HG03103 (cell line): ENCODE measurements around the gene ZNF726.
"Not testable (repeated sequence)": the region's sequence is repeated elsewhere in the genome, so short reads cannot be mapped to it uniquely, and the experiment has no call there.

Source experiments
- ATAC-seq: cut with Tn5 transposase; IDR thresholded peaks from one replicate; pipeline ENCODE4 v1.9.1; 2021; ENCODE audit warnings: low read depth; ENCODE audit not compliant: unreplicated experiment

Gene ZNF726

GRCh38 chr19:23914402-23915286 is at the start of gene ZNF726:
TSS of gene ZNF726 (plus strand) at chr19:23914886. CDS start at chr19:23914995, 109 bp downstream.
- ATAC-seq, result peak; percentile 82

GRCh38 chr19:23867895-23868294 is 46.8 kb upstream of the ZNF726 start:
- no peak for ATAC-seq

- no peak for ATAC-seq
Measured at GRCh38 chr19:23868630-23869029, 46.1 kb upstream of the ZNF726 start.

GRCh38 chr19:23872282-23872919 is 42.3 kb upstream of the ZNF726 start:
- no peak for ATAC-seq

- ATAC-seq, result no peak
Measured at GRCh38 chr19:23876261-23876660, 38.4 kb upstream of the ZNF726 start.

- ATAC-seq, result not testable (repeated sequence)
Measured at GRCh38 chr19:23876756-23877155, 37.9 kb upstream of the ZNF726 start.

- no peak for ATAC-seq
Measured at GRCh38 chr19:23882493-23882892, 32.2 kb upstream of the ZNF726 start.

GRCh38 chr19:23884363-23884762 is 30.3 kb upstream of the ZNF726 start:
- ATAC-seq, result no peak

GRCh38 chr19:23887642-23888041 is 27.0 kb upstream of the ZNF726 start:
- no peak for ATAC-seq

- not testable (repeated sequence) for ATAC-seq
Measured at GRCh38 chr19:23896096-23896495, 18.6 kb upstream of the ZNF726 start.

- ATAC-seq, result no peak
Measured at GRCh38 chr19:23896912-23897311, 17.8 kb upstream of the ZNF726 start.

GRCh38 chr19:23901360-23901759 is 13.3 kb upstream of the ZNF726 start:
- ATAC-seq, result no peak

GRCh38 chr19:23904406-23904805 is 10.3 kb upstream of the ZNF726 start:
- no peak for ATAC-seq

GRCh38 chr19:23905771-23906170 is 8.9 kb upstream of the ZNF726 start:
- ATAC-seq, result no peak

GRCh38 chr19:23906835-23907234 is 7.9 kb upstream of the ZNF726 start:
- ATAC-seq, result no peak

GRCh38 chr19:23908165-23908564 is 6.5 kb upstream of the ZNF726 start:
- no peak for ATAC-seq

GRCh38 chr19:23909222-23909621 is 5.5 kb upstream of the ZNF726 start:
- ATAC-seq, result no peak

- no peak for ATAC-seq
Measured at GRCh38 chr19:23913931-23914330, 755 bp upstream of the ZNF726 start.

- ATAC-seq, result no peak
Measured at GRCh38 chr19:23916991-23917390, 2.3 kb downstream of the ZNF726 start.

- no peak for ATAC-seq
Measured at GRCh38 chr19:23917856-23918255, 3.2 kb downstream of the ZNF726 start.

- ATAC-seq, result no peak
Measured at GRCh38 chr19:23925285-23925684, 10.6 kb downstream of the ZNF726 start.

- no peak for ATAC-seq
Measured at GRCh38 chr19:23932878-23933277, 18.2 kb downstream of the ZNF726 start.
